A549 treated with CpdA at 1 μM for 4 hours (cell line): Measurements from ENCODE around the gene HMGB1. TPM values are rescaled to one million over a fixed set of nuclear protein-coding genes. Genes with fewer than 3 reads are reported as not detected.

ENCODE experiments used
- total RNA-seq: library from RNA; stranded (reverse); fragments of 200-300 nt; extraction: Qiagen RNA extraction; gene quantifications from 5 replicates; pipeline ENCODE4 v1.2.3, GENCODE V29; 2022; ENCODE audit warnings: low read depth

HMGB1 gene
- 512 to 780 TPM (median 532 TPM) in 5 replicates for total RNA-seq

GRCh38 chr13:30465593-30466357, at the start of gene HMGB1:
TSS of gene HMGB1 (minus strand) at chr13:30465936. CDS start at chr13:30463680, 2,256 bp downstream.

GRCh38 chr13:30422054-30422839, 43.5 kb downstream of the HMGB1 start, which contains the start of gene UBE2L5:
TSS of gene UBE2L5 (plus strand) at chr13:30422493. CDS start at chr13:30427991, 5,498 bp downstream.

Other genes starting within 250 kb of the HMGB1 start
- 4.3 to 7.1 TPM (median 6.0 TPM) in 5 replicates for gene KATNAL1, start 158.4 kb downstream of the HMGB1 start, total RNA-seq
- not detected in 5 replicates for gene UBE2L5, start 43.4 kb downstream of the HMGB1 start, total RNA-seq
- gene USPL1, start 152.0 kb upstream of the HMGB1 start, total RNA-seq = 10.6 to 12.3 TPM (median 10.6 TPM) in 5 replicates